HG03280 (cell line): ENCODE measurements around the gene SUPT3H.

Experiments
- ATAC-seq: cut with Tn5 transposase; IDR thresholded peaks from one replicate; pipeline ENCODE4 v1.9.1; 2021; ENCODE audit warnings: mild to moderate bottlenecking, moderate library complexity; ENCODE audit not compliant: unreplicated experiment

SUPT3H gene

GRCh38 chr6:45021676-45022075 is 356.1 kb downstream of the SUPT3H start:
- ATAC-seq: no peak

- no peak for ATAC-seq
These were observed 365.0 kb downstream of the SUPT3H start for GRCh38 chr6:45012687-45013086.

- no peak for ATAC-seq
These were observed 368.2 kb downstream of the SUPT3H start for GRCh38 chr6:45009576-45009975.

GRCh38 chr6:45006893-45007292 is 370.8 kb downstream of the SUPT3H start:
- ATAC-seq: no peak

- ATAC-seq: no peak
These were observed 373.8 kb downstream of the SUPT3H start for GRCh38 chr6:45003961-45004360.

GRCh38 chr6:45003387-45003786 is 374.3 kb downstream of the SUPT3H start:
- no peak for ATAC-seq

- ATAC-seq: no peak
These were observed 375.2 kb downstream of the SUPT3H start for GRCh38 chr6:45002390-45003105.

GRCh38 chr6:45001663-45002062 is 376.1 kb downstream of the SUPT3H start:
- peak; percentile 99 for ATAC-seq

GRCh38 chr6:45000833-45001232 is 376.9 kb downstream of the SUPT3H start:
- no peak for ATAC-seq

- ATAC-seq: no peak
These were observed 378.7 kb downstream of the SUPT3H start for GRCh38 chr6:44999066-44999465.

GRCh38 chr6:44995486-44996132 is 382.1 kb downstream of the SUPT3H start:
- no peak for ATAC-seq

- ATAC-seq: no peak
These were observed 388.3 kb downstream of the SUPT3H start for GRCh38 chr6:44989391-44989790.

- ATAC-seq: no peak
These were observed 392.7 kb downstream of the SUPT3H start for GRCh38 chr6:44985006-44985405.

GRCh38 chr6:44983467-44984365 is 394.0 kb downstream of the SUPT3H start:
- ATAC-seq: no peak

GRCh38 chr6:44980841-44981240 is 396.9 kb downstream of the SUPT3H start:
- no peak for ATAC-seq

GRCh38 chr6:44976677-44977641 is 400.8 kb downstream of the SUPT3H start:
- peak; percentile 52 for ATAC-seq

- ATAC-seq: no peak
These were observed 403.2 kb downstream of the SUPT3H start for GRCh38 chr6:44974511-44974910.

GRCh38 chr6:44972709-44973108 is 405.0 kb downstream of the SUPT3H start:
- ATAC-seq: no peak

- ATAC-seq: no peak
These were observed 408.1 kb downstream of the SUPT3H start for GRCh38 chr6:44969446-44970185.

GRCh38 chr6:44967481-44967880 is 410.3 kb downstream of the SUPT3H start:
- no peak for ATAC-seq
